NCI-H82 (cell line): ENCODE measurements around the gene CCDC8.
"Not testable (repeated sequence)": the region's sequence is repeated elsewhere in the genome, so short reads cannot be mapped to it uniquely, and the experiment has no call there.

Experiments used
- DNase-seq: peaks from one replicate; lab custom pipeline; 2025; lab: John Stamatoyannopoulos, UW

The CCDC8 gene

GRCh38 chr19:46413262-46414031, at the start of gene CCDC8:
CCDC8 (minus strand) TSS chr19:46413564; CDS start chr19:46412810, 754 bp downstream.
- peak; percentile 91 for DNase-seq

DNA sequence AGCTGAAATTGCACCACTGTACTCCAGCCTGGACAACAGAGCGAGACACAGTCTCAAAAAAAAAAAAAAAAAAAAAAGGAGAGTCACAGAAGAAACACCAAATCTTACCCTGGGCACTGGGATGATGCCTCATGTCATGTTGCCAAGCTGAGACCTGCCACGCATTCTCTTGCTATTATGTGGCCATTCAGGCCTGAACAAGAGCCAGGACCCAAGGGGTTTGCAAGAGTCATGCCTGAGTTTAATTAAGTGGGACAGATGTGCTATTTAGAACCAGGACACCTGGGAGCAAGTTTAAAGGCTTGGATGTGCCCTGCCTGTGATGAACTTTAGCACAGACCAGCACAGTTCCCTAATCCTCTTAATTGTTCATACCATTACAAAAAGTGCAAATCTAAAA, 48.2 kb upstream of the CCDC8 start:
- DNase-seq, result no peak

GRCh38 chr19:46460981-46461380, 47.6 kb upstream of the CCDC8 start:
- no peak for DNase-seq

DNA sequence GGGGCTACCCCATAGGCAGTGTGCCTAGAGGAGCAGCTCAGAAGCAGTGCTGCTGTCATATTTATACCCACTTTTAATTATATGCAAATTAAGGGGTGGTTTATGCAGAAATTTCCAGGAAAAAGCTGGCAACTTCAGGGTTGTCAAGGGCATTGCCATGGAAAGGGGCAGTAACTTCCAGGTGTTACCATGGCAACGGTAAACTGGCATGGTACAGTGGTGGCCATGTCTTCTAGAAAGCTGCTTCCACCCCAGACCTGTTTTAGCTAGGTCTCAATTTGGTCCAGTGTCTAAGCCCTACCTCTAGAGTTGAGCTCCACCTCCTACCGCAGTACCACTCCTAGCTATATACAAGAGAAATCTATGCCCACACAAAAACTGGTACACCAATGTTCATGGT, 46.7 kb upstream of the CCDC8 start:
- DNase-seq, result no peak

DNA sequence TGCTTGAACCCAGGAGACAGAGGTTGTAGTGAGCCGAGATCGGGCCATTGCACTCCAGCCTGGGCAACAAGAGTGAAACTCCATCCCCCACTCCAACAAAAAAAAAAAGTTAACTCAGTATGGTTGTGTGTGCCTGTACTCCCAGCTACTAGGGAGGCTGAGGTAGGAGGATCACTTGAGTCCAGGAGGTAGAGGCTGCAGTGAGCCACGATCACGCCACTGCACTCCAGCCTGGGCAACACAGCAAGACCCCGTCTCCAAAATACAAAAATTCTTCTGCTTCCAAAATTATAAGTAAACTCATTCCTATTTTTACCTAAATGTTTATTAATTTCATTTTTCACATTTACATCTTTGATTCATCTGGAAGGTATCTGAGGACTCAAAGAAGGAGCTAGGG, 43.6 kb upstream of the CCDC8 start:
- DNase-seq, result no peak

DNA sequence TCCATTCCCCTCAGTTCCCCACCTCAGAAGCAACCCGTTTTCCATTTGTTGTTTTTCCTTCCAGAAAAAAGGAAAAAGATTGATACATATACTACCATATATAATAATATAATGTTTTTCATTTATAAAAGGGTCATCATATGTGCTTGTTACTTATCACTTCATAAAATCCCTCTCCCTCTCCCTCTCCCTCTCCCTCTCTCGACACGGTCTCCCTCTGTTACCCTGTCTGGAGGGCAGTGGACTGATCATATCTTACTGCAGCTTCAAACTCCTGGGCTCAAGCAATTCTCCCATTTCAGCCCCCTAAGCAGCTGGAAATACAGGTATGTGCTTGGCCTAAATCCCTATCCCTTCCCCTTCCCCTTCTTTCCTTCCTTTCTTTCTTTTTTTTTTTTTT, 40.9 kb upstream of the CCDC8 start:
- DNase-seq, result no peak

DNA sequence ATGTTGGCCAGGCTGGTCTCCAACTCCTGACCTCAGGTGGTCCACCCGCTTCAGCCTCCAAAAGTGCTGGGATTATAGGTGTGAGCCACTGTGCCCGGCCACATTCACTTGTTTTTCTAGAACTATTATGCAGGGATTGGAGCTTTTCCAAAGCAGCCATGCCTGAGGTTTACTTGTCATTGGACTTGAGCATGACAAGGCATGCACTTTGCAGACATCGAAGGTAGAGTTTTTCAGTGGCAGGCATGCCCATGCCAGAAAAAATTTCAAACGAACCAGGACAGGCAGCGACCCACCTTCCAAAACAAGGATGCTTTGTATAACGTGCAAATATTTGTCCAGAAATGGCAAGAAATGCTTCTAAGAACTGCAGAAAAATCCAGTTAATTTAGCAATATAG, 40.3 kb upstream of the CCDC8 start:
- no peak for DNase-seq

DNA sequence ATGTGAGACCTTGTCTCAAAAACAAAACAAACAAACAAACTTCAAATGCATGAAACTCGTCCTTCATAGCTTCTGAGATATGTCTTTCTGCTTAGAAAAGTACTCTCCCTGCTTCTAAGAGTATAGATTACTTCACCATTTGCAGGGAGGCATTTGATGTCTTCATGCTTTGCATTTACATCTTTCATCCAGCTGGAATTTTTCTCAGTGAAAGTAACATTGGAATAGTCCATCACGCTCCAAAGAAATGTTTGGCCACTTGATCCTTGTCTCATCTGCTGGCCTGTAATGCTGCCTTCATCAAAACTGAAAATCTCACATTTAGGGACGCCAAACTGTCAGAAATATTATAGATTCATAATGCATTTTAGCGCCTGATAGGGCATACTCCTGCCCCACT, 38.8 kb upstream of the CCDC8 start:
- DNase-seq, result no peak

- DNase-seq, result peak; percentile 80
Measured at GRCh38 chr19:46451352-46451751, 38.0 kb upstream of the CCDC8 start.

- DNase-seq, result no peak
Measured at GRCh38 chr19:46450737-46451136, 37.4 kb upstream of the CCDC8 start.

DNA sequence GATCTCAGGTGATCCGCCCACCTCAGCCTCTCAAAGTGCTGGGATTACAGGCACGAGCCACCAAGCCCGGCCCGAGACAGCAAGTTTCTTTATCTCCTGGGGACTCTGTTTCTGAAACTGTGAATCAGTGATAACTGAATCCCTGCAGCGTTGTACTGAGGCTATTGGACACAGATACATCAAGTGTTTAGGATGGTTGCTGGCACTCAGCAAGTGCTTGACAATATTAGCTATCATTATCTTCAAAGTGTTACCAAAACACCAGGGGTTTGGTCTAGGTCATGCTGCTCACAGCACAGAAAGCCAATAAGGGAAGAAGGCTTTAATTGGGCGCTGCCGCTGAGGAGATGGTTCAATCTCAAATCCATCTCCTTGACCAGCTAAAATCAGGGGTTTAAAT, 35.9 kb upstream of the CCDC8 start:
- DNase-seq, result no peak

- peak; percentile 16 for DNase-seq
Measured at GRCh38 chr19:46448601-46449000, 35.2 kb upstream of the CCDC8 start.

DNA sequence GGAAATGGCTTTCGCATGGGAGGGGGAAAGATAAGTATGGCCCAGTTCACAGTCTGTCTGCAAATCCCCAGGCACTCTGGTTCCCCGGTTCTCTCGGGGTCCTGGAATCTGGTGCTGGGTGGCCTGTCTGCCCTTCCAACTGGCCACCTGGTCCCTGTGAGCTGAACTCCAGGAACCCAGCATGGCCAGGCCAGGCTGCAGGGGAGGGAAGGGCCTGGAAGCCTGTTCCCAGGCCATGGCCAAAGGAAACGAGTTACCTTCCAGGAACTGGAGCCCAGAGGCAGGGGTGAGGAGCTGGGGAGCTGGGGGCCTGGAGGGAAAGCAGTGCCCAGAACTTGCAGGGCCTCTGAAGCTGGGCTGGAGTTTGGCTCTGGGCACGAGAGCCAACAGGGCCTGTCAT, 34.5 kb upstream of the CCDC8 start:
- DNase-seq, result no peak

GRCh38 chr19:46447006-46447405, 33.6 kb upstream of the CCDC8 start:
- no peak for DNase-seq

DNA sequence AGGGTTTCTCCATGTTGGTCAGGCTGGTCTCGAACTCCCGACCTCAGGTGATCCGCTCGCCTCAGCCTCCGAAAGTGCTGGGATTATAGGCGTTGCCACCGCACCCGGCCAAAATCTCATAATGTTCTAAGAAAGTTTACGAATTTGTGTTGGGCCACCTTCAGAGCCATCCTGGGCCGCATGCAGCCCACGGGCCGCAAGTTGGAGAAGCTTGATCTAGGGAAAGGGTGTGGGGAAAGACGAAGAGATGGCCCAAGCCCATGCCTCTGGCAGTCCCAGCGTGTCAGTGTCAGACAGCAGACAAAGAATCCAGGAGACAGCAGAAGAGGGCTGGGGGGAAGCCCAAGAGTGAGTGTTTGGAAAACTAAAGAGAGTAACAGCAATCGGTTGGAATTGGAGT, 32.7 kb upstream of the CCDC8 start:
- no peak for DNase-seq

GRCh38 chr19:46442808-46443450, 29.6 kb upstream of the CCDC8 start:
- DNase-seq, result no peak

DNA sequence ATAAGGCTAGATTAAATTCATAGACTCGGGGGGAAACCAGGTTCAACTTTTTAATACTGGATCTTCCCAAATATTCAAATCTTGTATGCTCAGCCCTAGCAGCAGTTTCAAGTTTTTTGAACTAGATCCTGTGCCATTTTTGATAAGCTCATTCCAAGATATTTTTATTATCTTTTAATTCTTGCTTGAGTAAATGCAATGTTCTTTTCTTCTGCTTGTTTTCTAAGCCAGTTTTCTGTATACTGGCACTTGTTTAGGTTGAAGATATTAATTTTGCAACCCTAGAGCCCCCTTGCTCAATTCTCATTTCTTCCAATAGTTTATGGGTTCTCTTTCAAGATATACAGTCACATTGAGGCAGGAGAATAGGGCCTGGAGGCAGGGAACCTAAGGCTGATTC, 28.5 kb upstream of the CCDC8 start:
- no peak for DNase-seq

DNA sequence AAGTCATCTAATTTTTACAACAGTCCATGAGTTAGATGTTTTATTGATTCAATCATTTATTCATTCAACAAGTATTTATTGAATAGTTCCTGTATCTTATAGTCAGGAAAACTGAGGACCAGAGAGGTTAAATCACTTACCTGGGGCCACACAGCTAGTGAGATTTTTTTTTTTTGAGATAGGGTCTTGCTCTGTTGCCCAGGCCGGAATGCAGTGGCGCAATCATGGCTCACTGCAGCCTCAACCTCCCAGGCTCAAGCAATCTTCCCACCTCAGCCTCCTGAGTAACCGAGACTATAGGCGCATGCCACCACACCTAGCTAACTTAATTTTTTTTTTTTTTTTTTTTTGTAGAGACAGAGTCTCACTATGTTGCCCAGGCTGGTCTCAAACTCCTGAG, 22.3 kb upstream of the CCDC8 start:
- DNase-seq, result not testable (repeated sequence)

- no peak for DNase-seq
Measured at GRCh38 chr19:46435009-46435408, 21.6 kb upstream of the CCDC8 start.

DNA sequence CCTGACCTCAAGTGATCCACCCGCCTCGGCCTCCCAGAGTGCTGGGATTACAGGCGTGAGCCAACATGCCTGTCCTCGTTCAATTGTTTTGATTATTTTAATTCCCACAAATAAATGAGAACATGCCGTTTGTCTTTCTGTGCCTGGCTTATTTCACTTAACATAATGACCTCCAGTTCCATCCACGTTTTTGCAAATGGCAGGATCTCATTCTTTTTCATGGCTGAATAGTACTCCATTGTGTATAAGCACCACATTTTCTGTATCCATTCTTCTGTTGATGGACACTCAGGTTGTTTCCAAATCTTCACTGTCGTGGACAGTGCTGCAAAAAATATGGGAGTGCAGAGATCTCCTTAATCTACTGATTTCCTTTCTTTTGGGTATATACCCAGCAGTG, 20.1 kb upstream of the CCDC8 start:
- DNase-seq, result not testable (repeated sequence)

GRCh38 chr19:46431824-46432223, 18.5 kb upstream of the CCDC8 start:
- peak; percentile 54 for DNase-seq

- peak; percentile 97 for DNase-seq
Measured at GRCh38 chr19:46429999-46430398, 16.6 kb upstream of the CCDC8 start.

- DNase-seq, result no peak
Measured at GRCh38 chr19:46428239-46429135, 15.1 kb upstream of the CCDC8 start, which contains the start of gene PNMA8C. PNMA8C (minus strand) TSS chr19:46428936; CDS start chr19:46428359, 577 bp downstream.
